NT2/D1 (cell line): Measurements from ENCODE around the gene SRGAP3.

Experiments
- SUZ12 ChIP-seq: IDR thresholded peaks from 2 replicates; pipeline ENCODE4 v1.6.1; 2011; ENCODE audit not compliant: insufficient read length, insufficient read depth; ENCODE audit errors: extremely low read depth
- YY1 ChIP-seq: IDR thresholded peaks from 2 replicates; pipeline ENCODE4 v1.6.1; 2011; ENCODE audit not compliant: insufficient read length, insufficient read depth
- ZNF274 ChIP-seq: IDR thresholded peaks from 2 replicates; pipeline ENCODE4 v1.6.1; 2011; ENCODE audit warnings: mild to moderate bottlenecking, low read depth, low read length

DNA sequence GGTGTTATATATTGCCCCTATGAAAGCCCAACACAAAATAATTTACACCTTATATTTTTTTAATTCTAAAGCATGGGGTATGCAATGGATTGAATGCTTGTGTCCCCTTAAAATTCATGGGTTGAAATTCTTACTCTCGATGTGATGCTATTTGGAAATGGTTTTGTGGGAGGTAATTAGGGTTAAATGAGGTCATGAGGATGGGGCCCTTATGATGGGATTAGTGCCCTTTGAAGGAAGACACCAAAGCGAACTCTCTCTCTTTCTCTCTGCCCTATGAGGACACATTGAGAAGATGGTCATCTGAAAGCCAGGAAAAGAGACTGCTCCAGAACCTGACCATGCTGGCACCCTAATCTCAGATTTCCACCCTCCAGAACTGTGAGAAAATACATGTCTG, 7.6 kb upstream of the SRGAP3 start:
- TF ChIP-seq ZNF274 (no peak), YY1 (no peak), SUZ12 (no peak)
